Measurements from ENCODE around the gene SOCS7. TPM values are rescaled to one million over a fixed set of nuclear protein-coding genes. Genes with fewer than 3 reads are reported as not detected.

The SOCS7 gene
- total and polyA plus RNA-seq, 10 of the 15 experiments (the other 5 are each of a cell fraction or from before 2014, with no cell fraction given), result 0.68 to 12.8 (median 7.3) TPM

DNA sequence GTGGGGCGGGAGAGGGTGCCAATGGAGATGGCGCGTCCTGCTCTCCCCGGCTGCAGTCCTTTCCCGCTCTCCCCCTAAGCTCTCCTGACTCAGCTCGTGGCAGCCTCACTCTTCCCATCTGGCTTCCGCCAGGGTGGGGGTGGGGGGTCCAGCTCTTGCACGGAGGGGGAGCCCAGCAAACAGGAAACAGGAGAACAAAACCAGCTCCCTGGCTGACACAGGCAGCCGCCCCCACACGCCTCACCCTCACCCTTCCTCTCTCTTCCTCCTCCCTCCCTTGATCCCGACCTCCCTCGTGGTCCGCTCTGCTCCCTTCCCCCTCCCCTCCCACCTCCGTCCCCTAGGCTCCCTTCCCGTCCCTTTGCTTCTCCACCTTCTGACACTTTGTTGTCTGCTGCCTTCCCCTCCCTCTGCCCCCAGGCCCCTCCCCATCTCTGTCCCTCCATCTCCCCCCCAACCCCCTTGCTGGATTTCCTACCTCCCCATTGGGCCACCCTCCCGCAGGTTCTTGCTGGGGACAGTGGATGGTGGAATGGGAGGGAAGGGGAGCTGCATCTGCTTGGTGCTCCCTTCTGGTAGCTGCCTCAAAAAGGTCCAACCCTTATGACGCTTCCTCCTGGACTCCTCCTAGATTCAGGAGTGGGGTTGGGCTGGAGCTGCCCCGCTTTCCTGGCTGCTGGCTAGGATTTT lies 100.3 kb downstream of the SOCS7 start:
- WGBS (ENCODE audit: insufficient coverage, insufficient replicate concordance, low lambda C conversion rate, missing lambda C conversion rate), result 45% methylated on average over 14 of the region's 18 CpGs
- no peaks in the 10 kb centered on the region for H3K79me2 ChIP-seq (ENCODE audit: control insufficient read depth, insufficient read depth, low read length)
- ChIA-PET RAD21 (ENCODE audit: unreplicated experiment) (no interaction called here), CTCF (no interaction called here), SMC1A (ENCODE audit: uncharacterized antibody, unreplicated experiment) (no interaction called here), POLR2A (interaction anchor here (0.6 kb wide), 1 partner anchor 67 kb away, joined by 3 read pairs; no protein-coding TSS in a partner anchor)
- no peak for FAIRE-seq
- in situ Hi-C loops (cut with MboI) (no loop called here), intact Hi-C loops (cut with micrococcal nuclease; ENCODE audit: unreplicated experiment) (no loop called here)
- no peaks in the 10 kb centered on the region for H3K36me3 ChIP-seq (ENCODE audit: control insufficient read depth in 2 of 2, insufficient read depth in 2 of 2, low read length in 1 of 2)
- H3K9me3 ChIP-seq (replicated peaks; ENCODE audit: control insufficient read depth, insufficient read depth, low read length), result no peaks in the 10 kb centered on the region
- no peak overlapping the region for H3K4me2 ChIP-seq (ENCODE audit: control insufficient read depth, insufficient read depth)
- H3K27ac ChIP-seq (ENCODE audit: control insufficient read depth, insufficient read depth), result no peak overlapping the region
- H3K4me3 ChIP-seq, result no peak overlapping the region
- peaks cover 11% of the 10 kb centered on the region for H3K4me1 ChIP-seq (ENCODE audit: control insufficient read depth, insufficient read depth, low read length)
- ATAC-seq, result no peak
- H3K27me3 ChIP-seq (replicated peaks in 1 of 2; ENCODE audit: control insufficient read depth in 2 of 2, insufficient read depth in 2 of 2, low read length in 1 of 2), result peaks cover 3 to 13% of the 10 kb centered on the region in 2 experiments; a peak in 3 of 4 replicates
- TF ChIP-seq, protein P1, sequence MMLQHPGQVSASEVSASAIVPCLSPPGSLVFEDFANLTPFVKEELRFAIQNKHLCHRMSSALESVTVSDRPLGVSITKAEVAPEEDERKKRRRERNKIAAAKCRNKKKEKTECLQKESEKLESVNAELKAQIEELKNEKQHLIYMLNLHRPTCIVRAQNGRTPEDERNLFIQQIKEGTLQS (IDR thresholded peaks at IDR 0.05; ENCODE audit: borderline replicate concordance, extremely low read depth, low read depth, low read length), result no peak
- no peak for TF ChIP-seq CHD4 (IDR thresholded peaks at IDR 0.05)
- TF ChIP-seq BRCA1 (IDR thresholded peaks at IDR 0.05; ENCODE audit: low read depth, low read length), result no peak
- no peak for TF ChIP-seq RBBP5 (conservative IDR thresholded peaks at IDR 0.05)
- no peak for TF ChIP-seq CHD1 (IDR thresholded peaks at IDR 0.05; ENCODE audit: low read depth, low read length)
- DNase-seq (ENCODE audit: low read depth, low spot score), result no peak
- no peak overlapping the region for H3K9ac ChIP-seq (ENCODE audit: control insufficient read depth, insufficient read depth, low read length)
- H2AFZ ChIP-seq (ENCODE audit: control insufficient read depth, low read depth, low read length), result no peak overlapping the region
- no peaks in the 10 kb centered on the region for H4K20me1 ChIP-seq (ENCODE audit: control insufficient read depth, insufficient read depth)
- BruUV-seq (replicated peaks), result no TSS peak

DNA sequence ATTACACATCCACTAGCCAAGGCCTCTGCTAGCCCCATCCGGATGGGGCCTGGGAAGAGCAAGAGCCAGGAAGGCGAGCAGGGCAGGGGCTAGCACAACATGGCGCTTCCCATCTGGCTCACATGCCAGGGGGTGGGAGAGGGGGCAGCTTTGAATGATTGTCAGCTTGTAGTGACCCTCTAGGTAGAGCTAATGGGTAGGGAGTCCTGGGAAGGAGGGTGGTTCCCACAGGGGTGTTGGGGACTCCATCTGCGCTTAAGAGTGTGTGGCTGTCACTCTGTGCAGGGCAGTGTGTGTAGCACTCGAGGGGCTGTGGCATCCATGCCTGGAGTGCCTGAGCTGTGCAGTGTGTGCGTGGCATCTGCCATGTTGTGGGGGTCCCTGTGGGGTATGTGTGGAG lies 101.1 kb downstream of the SOCS7 start:
- no peak overlapping the region for H3K4me3 ChIP-seq
- ChIA-PET POLR2A (no interaction called here), CTCF (no interaction called here), RAD21 (ENCODE audit: unreplicated experiment) (no interaction called here), SMC1A (ENCODE audit: uncharacterized antibody, unreplicated experiment) (no interaction called here)
- no peak overlapping the region for H2AFZ ChIP-seq (ENCODE audit: control insufficient read depth, low read depth, low read length)
- H3K9ac ChIP-seq (ENCODE audit: control insufficient read depth, insufficient read depth, low read length), result no peak overlapping the region
- no peaks in the 10 kb centered on the region for H3K79me2 ChIP-seq (ENCODE audit: control insufficient read depth, insufficient read depth, low read length)
- H3K9me3 ChIP-seq (replicated peaks; ENCODE audit: control insufficient read depth, insufficient read depth, low read length), result no peaks in the 10 kb centered on the region
- peaks cover 11% of the 10 kb centered on the region for H3K4me1 ChIP-seq (ENCODE audit: control insufficient read depth, insufficient read depth, low read length)
- ATAC-seq (no peak), FAIRE-seq (no peak), DNase-seq (ENCODE audit: low read depth, low spot score) (no peak)
- peaks cover 5 to 13% of the 10 kb centered on the region in 2 experiments; a peak in 3 of 4 replicates for H3K27me3 ChIP-seq (replicated peaks in 1 of 2; ENCODE audit: control insufficient read depth in 2 of 2, insufficient read depth in 2 of 2, low read length in 1 of 2)
- no peak overlapping the region for H3K27ac ChIP-seq (ENCODE audit: control insufficient read depth, insufficient read depth)
- no peak overlapping the region for H3K4me2 ChIP-seq (ENCODE audit: control insufficient read depth, insufficient read depth)
- 53% methylated on average over 6 of the region's 6 CpGs for WGBS (ENCODE audit: insufficient coverage, insufficient replicate concordance, low lambda C conversion rate, missing lambda C conversion rate)
- no peaks in the 10 kb centered on the region for H3K36me3 ChIP-seq (ENCODE audit: control insufficient read depth in 2 of 2, insufficient read depth in 2 of 2, low read length in 1 of 2)
- in situ Hi-C loops (cut with MboI) (no loop called here), intact Hi-C loops (cut with micrococcal nuclease; ENCODE audit: unreplicated experiment) (no loop called here)
- BruUV-seq (replicated peaks), result no TSS peak
- no peaks in the 10 kb centered on the region for H4K20me1 ChIP-seq (ENCODE audit: control insufficient read depth, insufficient read depth)
- TF ChIP-seq, protein P2, sequence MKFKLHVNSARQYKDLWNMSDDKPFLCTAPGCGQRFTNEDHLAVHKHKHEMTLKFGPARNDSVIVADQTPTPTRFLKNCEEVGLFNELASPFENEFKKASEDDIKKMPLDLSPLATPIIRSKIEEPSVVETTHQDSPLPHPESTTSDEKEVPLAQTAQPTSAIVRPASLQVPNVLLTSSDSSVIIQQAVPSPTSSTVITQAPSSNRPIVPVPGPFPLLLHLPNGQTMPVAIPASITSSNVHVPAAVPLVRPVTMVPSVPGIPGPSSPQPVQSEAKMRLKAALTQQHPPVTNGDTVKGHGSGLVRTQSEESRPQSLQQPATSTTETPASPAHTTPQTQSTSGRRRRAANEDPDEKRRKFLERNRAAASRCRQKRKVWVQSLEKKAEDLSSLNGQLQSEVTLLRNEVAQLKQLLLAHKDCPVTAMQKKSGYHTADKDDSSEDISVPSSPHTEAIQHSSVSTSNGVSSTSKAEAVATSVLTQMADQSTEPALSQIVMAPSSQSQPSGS (IDR thresholded peaks at IDR 0.05; ENCODE audit: low read length), result no peak
- TF ChIP-seq PAX8 (IDR thresholded peaks at IDR 0.05) (no peak), NBN (IDR thresholded peaks at IDR 0.05) (no peak), NFYB (IDR thresholded peaks at IDR 0.05; ENCODE audit: insufficient read depth, low read depth, low read length) (no peak), MEF2A (IDR thresholded peaks at IDR 0.05; ENCODE audit: insufficient read depth, low read depth, low read length) (no peak)
- TF ChIP-seq, protein P3, sequence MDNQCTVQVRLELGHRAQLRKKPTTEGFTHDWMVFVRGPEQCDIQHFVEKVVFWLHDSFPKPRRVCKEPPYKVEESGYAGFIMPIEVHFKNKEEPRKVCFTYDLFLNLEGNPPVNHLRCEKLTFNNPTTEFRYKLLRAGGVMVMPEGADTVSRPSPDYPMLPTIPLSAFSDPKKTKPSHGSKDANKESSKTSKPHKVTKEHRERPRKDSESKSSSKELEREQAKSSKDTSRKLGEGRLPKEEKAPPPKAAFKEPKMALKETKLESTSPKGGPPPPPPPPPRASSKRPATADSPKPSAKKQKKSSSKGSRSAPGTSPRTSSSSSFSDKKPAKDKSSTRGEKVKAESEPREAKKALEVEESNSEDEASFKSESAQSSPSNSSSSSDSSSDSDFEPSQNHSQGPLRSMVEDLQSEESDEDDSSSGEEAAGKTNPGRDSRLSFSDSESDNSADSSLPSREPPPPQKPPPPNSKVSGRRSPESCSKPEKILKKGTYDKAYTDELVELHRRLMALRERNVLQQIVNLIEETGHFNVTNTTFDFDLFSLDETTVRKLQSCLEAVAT (IDR thresholded peaks at IDR 0.05), result no peak
- TF ChIP-seq, protein P4, sequence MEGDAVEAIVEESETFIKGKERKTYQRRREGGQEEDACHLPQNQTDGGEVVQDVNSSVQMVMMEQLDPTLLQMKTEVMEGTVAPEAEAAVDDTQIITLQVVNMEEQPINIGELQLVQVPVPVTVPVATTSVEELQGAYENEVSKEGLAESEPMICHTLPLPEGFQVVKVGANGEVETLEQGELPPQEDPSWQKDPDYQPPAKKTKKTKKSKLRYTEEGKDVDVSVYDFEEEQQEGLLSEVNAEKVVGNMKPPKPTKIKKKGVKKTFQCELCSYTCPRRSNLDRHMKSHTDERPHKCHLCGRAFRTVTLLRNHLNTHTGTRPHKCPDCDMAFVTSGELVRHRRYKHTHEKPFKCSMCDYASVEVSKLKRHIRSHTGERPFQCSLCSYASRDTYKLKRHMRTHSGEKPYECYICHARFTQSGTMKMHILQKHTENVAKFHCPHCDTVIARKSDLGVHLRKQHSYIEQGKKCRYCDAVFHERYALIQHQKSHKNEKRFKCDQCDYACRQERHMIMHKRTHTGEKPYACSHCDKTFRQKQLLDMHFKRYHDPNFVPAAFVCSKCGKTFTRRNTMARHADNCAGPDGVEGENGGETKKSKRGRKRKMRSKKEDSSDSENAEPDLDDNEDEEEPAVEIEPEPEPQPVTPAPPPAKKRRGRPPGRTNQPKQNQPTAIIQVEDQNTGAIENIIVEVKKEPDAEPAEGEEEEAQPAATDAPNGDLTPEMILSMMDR (IDR thresholded peaks at IDR 0.05 in 2 of 3, conservative IDR thresholded peaks at IDR 0.05 in 1 of 3; ENCODE audit: control insufficient read depth in 2 of 3, extremely low read depth in 1 of 3, insufficient read depth in 1 of 3, low read depth in 3 of 3, low read length in 3 of 3), result no peak

Measured in GM12878 (cell line).